Thoracic aorta (tissue), 2 donors: ENCODE measurements around the gene PRSS38. TPM values are rescaled to one million over a fixed set of nuclear protein-coding genes. Genes with fewer than 3 reads are reported as not detected.
A peak's percentile ranks its signal among the peaks of the same experiment; 100 is the strongest.

ENCODE experiments used
- ATAC-seq: fragments of 150-250 bp; one replicate; pipeline ENCODE4 v1.8.0; 2017; ENCODE audit warnings: low read depth; ENCODE audit not compliant: insufficient number of reproducible peaks, low FRiP score
- DNase-seq: peaks from one replicate; pipeline ENCODE4 v3.0.0-alpha.2; 2020; ENCODE audit warnings: low spot score
- H3K27ac ChIP-seq, 2 donors: fragments of 200-600 bp; sonication (generic); 1 replicate in 1 of 2; 2 replicates in 1 of 2; pipeline ENCODE4 v1.5.1; 2016; ENCODE audit warnings: mild to moderate bottlenecking in 2 of 2, moderate library complexity in 2 of 2
- H3K27me3 ChIP-seq: fragments of 200-600 bp; sonication (generic); replicated peaks from 2 replicates; pipeline ENCODE4 v1.6.0; 2016; ENCODE audit warnings: mild to moderate bottlenecking; ENCODE audit not compliant: insufficient read depth
- H3K36me3 ChIP-seq: fragments of 200-600 bp; sonication (generic); one replicate; pipeline ENCODE4 v1.5.1; 2016
- H3K4me1 ChIP-seq, 2 donors: fragments of 200-600 bp; sonication (generic); 1 replicate in 1 of 2; 2 replicates in 1 of 2; pipeline versions ENCODE4 v1.5.1 to v1.6.0; 2016; ENCODE audit warnings: low read depth in 2 of 2, mild to moderate bottlenecking in 1 of 2; ENCODE audit not compliant: control insufficient read depth in 1 of 2
- H3K4me3 ChIP-seq: fragments of 200-600 bp; sonication (generic); 2 replicates; pipeline ENCODE4 v1.5.1; 2016; ENCODE audit warnings: mild to moderate bottlenecking
- H3K9me3 ChIP-seq: fragments of 200-600 bp; sonication (generic); 2 replicates; pipeline ENCODE4 v1.5.1; 2016
- CTCF ChIP-seq: fragments of 200-600 bp; sonication (generic); IDR thresholded peaks from one replicate; pipeline ENCODE4 v1.5.1; 2019; ENCODE audit warnings: antibody characterized with exemption
- total RNA-seq, 2 donors: library from RNA; depleted of rRNA; stranded (reverse); fragments of >200 nt; gene quantifications; one replicate each; pipeline versions ENCODE4 v1.1.0 to v1.2.3, GENCODE V29; 2016

PRSS38 gene
- total RNA-seq, 2 donors from 2014 or later = not detected

- no peaks in the 10 kb centered on the region for H3K27me3 ChIP-seq
- H3K4me3 ChIP-seq = peak overlapping the region; percentile 24
- ATAC-seq (no peak), DNase-seq (no peak)
- peaks cover 6 to 14% of the 10 kb centered on the region in 2 donors for H3K4me1 ChIP-seq
- H3K27ac ChIP-seq = no peak overlapping the region
- no peak for TF ChIP-seq CTCF
- no peaks in the 10 kb centered on the region for H3K36me3 ChIP-seq
- H3K9me3 ChIP-seq = no peaks in the 10 kb centered on the region
Measured at GRCh38 chr1:227794817-227795192, 20.7 kb upstream of the PRSS38 start.

GRCh38 chr1:227795732-227796131 is 19.7 kb upstream of the PRSS38 start:
- Histone ChIP-seq H3K27ac (no peak overlapping the region), H3K4me3 (no peak overlapping the region), H3K36me3 (no peaks in the 10 kb centered on the region), H3K4me1 (peaks cover 6 to 14% of the 10 kb centered on the region in 2 donors), H3K9me3 (no peaks in the 10 kb centered on the region), H3K27me3 (no peaks in the 10 kb centered on the region)
- ATAC-seq (no peak), DNase-seq (no peak)
- no peak for TF ChIP-seq CTCF

GRCh38 chr1:227796359-227796915 is 19.0 kb upstream of the PRSS38 start:
- DNase-seq (no peak), ATAC-seq (no peak)
- H3K4me1 ChIP-seq = peaks cover 6 to 14% of the 10 kb centered on the region in 2 donors
- no peak for TF ChIP-seq CTCF
- no peaks in the 10 kb centered on the region for H3K27me3 ChIP-seq
- H3K27ac ChIP-seq = no peak overlapping the region
- no peaks in the 10 kb centered on the region for H3K36me3 ChIP-seq
- H3K9me3 ChIP-seq = no peaks in the 10 kb centered on the region
- no peak overlapping the region for H3K4me3 ChIP-seq

GRCh38 chr1:227797144-227797543 is 18.3 kb upstream of the PRSS38 start:
- H3K27me3 ChIP-seq = no peaks in the 10 kb centered on the region
- H3K9me3 ChIP-seq = no peaks in the 10 kb centered on the region
- H3K27ac ChIP-seq = no peak overlapping the region
- H3K4me3 ChIP-seq = no peak overlapping the region
- no peak for TF ChIP-seq CTCF
- DNase-seq (no peak), ATAC-seq (no peak)
- no peaks in the 10 kb centered on the region for H3K36me3 ChIP-seq
- peaks cover 6 to 14% of the 10 kb centered on the region in 2 donors for H3K4me1 ChIP-seq

GRCh38 chr1:227797625-227798024 is 17.9 kb upstream of the PRSS38 start:
- no peaks in the 10 kb centered on the region for H3K27me3 ChIP-seq
- H3K4me3 ChIP-seq = no peak overlapping the region
- no peak for TF ChIP-seq CTCF
- peaks cover 6 to 14% of the 10 kb centered on the region in 2 donors for H3K4me1 ChIP-seq
- DNase-seq (no peak), ATAC-seq (no peak)
- H3K27ac ChIP-seq = no peak overlapping the region
- H3K9me3 ChIP-seq = no peaks in the 10 kb centered on the region
- H3K36me3 ChIP-seq = no peaks in the 10 kb centered on the region
